Fibroblast of lung (primary cell): Measurements from ENCODE around the gene HAUS1.

ENCODE experiments used
- EZH2 ChIP-seq: IDR thresholded peaks from 2 replicates; pipeline ENCODE4 v1.5.1; 2012; ENCODE audit warnings: low read length, control low read depth, mild to moderate bottlenecking; ENCODE audit errors: missing control alignments
- TF ChIP-seq, protein P1 (sequence below), 2 donors: IDR thresholded peaks in 1 of 2; conservative IDR thresholded peaks in 1 of 2; 1 replicate in 1 of 2; 2 replicates in 1 of 2; pipeline ENCODE4 v1.5.1; 2011 to 2012; ENCODE audit warnings: low read length in 2 of 2, control low read depth in 1 of 2, inconsistent platforms in 1 of 2, low read depth in 1 of 2, mild to moderate bottlenecking in 1 of 2

DNA sequence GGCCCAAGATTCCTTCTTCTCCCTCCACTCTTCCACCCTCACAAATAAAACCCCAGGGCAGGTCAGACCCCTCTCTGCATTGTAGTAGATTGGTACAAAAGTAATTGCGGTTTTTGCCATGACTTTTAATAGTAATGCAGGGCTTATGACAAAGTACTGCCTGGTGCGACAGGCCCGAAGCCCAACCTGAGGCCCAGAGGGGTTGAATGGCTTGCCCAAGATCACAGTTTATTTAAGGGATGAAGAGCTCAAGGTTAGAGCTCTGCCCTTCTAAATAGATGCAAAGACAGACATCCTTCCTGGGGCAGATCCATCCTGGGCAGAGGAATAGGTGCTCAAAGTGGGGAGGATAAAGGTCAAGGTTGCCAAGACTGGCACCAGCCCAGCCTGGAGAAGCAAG, 31.2 kb upstream of the HAUS1 start:
- TF ChIP-seq, protein P1, sequence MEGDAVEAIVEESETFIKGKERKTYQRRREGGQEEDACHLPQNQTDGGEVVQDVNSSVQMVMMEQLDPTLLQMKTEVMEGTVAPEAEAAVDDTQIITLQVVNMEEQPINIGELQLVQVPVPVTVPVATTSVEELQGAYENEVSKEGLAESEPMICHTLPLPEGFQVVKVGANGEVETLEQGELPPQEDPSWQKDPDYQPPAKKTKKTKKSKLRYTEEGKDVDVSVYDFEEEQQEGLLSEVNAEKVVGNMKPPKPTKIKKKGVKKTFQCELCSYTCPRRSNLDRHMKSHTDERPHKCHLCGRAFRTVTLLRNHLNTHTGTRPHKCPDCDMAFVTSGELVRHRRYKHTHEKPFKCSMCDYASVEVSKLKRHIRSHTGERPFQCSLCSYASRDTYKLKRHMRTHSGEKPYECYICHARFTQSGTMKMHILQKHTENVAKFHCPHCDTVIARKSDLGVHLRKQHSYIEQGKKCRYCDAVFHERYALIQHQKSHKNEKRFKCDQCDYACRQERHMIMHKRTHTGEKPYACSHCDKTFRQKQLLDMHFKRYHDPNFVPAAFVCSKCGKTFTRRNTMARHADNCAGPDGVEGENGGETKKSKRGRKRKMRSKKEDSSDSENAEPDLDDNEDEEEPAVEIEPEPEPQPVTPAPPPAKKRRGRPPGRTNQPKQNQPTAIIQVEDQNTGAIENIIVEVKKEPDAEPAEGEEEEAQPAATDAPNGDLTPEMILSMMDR (conservative IDR thresholded peaks at IDR 0.05 in 1 of 2, IDR thresholded peaks at IDR 0.05 in 1 of 2; ENCODE audit: low read depth in 1 of 2, low read length in 2 of 2) = no peak
- no peak for TF ChIP-seq EZH2
